Natural killer cell (primary cell): ENCODE results near the gene MYO5B. TPM values are rescaled to one million over a fixed set of nuclear protein-coding genes. Genes with fewer than 3 reads are reported as not detected.

ENCODE experiments used
- ATAC-seq, 3 donors: fragments of 150-1000 bp in 2 of 3; fragments of 200-7000 bp in 1 of 3; cut with Tn5 transposase; 1 replicate in 1 of 3; 2 replicates in 2 of 3; pipeline ENCODE4 v1.10.0; 2021; ENCODE audit warnings: mild to moderate bottlenecking in 2 of 3, moderate library complexity in 2 of 3
- DNase-seq, 2 donors: peaks; one replicate each; pipeline versions ENCODE4 v3.0.0 to v3.0.0-alpha.2; 2013 to 2021; ENCODE audit warnings: mixed read lengths in 1 of 2
- H3K27ac ChIP-seq: one replicate; pipeline ENCODE4 v1.5.1; 2013; ENCODE audit warnings: mild to moderate bottlenecking, low read length
- H3K27me3 ChIP-seq: one replicate; pipeline ENCODE4 v1.6.1; 2013; ENCODE audit warnings: low read length; ENCODE audit not compliant: control insufficient read depth, insufficient read depth
- H3K36me3 ChIP-seq: one replicate; pipeline ENCODE4 v1.6.1; 2013; ENCODE audit warnings: low read length; ENCODE audit not compliant: control insufficient read depth, insufficient read depth
- H3K4me1 ChIP-seq: one replicate; pipeline ENCODE4 v1.6.1; 2013; ENCODE audit warnings: low read length; ENCODE audit not compliant: control insufficient read depth, insufficient read depth
- H3K4me3 ChIP-seq: one replicate; pipeline ENCODE4 v1.5.1; 2013; ENCODE audit warnings: low read length
- H3K9me3 ChIP-seq: one replicate; pipeline ENCODE4 v1.6.1; 2013; ENCODE audit warnings: low read length; ENCODE audit not compliant: control insufficient read depth, insufficient read depth
- H3K27ac Mint-ChIP-seq, 2 donors: one replicate each; pipeline ENCODE4 v1.8.0; 2022; ENCODE audit warnings: mild to moderate bottlenecking in 2 of 2, mixed read lengths in 2 of 2, moderate library complexity in 1 of 2
- H3K27me3 Mint-ChIP-seq, 2 donors: one replicate each; pipeline ENCODE4 v1.8.0; 2022; ENCODE audit warnings: low read depth in 2 of 2, mixed read lengths in 2 of 2
- H3K36me3 Mint-ChIP-seq: one replicate; pipeline ENCODE4 v1.8.0; 2022; ENCODE audit warnings: mixed read lengths
- H3K4me1 Mint-ChIP-seq, 2 donors: one replicate each; pipeline ENCODE4 v1.8.0; 2022; ENCODE audit warnings: mixed read lengths in 2 of 2
- H3K4me3 Mint-ChIP-seq: one replicate; pipeline ENCODE4 v1.8.0; 2022; ENCODE audit warnings: mild to moderate bottlenecking, moderate library complexity, mixed read lengths
- H3K9me3 Mint-ChIP-seq, 2 donors: one replicate each; pipeline ENCODE4 v1.8.0; 2022; ENCODE audit warnings: mixed read lengths in 2 of 2
- CTCF ChIP-seq: fragments of 200-600 bp; IDR thresholded peaks from one replicate; pipeline ENCODE4 v1.8.0; 2022; ENCODE audit warnings: antibody characterized with exemption
- WGBS: methylation state at CpG from one replicate; pipeline ENCODE4 v1.1.7; 2013; ENCODE audit warnings: missing lambda C conversion rate; ENCODE audit not compliant: insufficient coverage; 5-methylcytosine and 5-hydroxymethylcytosine counted together
- intact Hi-C: fragments of 100-400 bp; cut with micrococcal nuclease; formaldehyde crosslinking; loops from one replicate; pipeline ENCODE4 v1.14.2; 2022
- total RNA-seq, 4 donors: library from RNA; stranded (reverse); fragments of 120-200 nt in 1 of 4; gene quantifications; one replicate each; pipeline versions ENCODE4 v1.2.3 to v1.2.4, GENCODE V29; 2013 to 2022

Gene MYO5B
- total RNA-seq, 3 donors from 2014 or later (not counting 1 experiment from before 2014, with no cell fraction given): 0.33 TPM; not detected in 2

- intact Hi-C loops: no loop called here
- H3K9me3 ChIP-seq: no peaks in the 10 kb centered on the region
- H3K36me3 ChIP-seq: no peaks in the 10 kb centered on the region
- peaks cover 45 to 80% of the 10 kb centered on the region in 2 donors for H3K27me3 Mint-ChIP-seq
- H3K27me3 ChIP-seq: peaks cover 14% of the 10 kb centered on the region
- 96% methylated on average over 1 of the region's 1 CpG for WGBS
- no peak for ATAC-seq
- no peak for DNase-seq
- H3K4me3 Mint-ChIP-seq: no peak overlapping the region
- no peaks in the 10 kb centered on the region for H3K36me3 Mint-ChIP-seq
- no peak overlapping the region for H3K27ac ChIP-seq
- peaks cover 4% of the 10 kb centered on the region for H3K4me1 ChIP-seq
- H3K9me3 Mint-ChIP-seq: no peaks in the 10 kb centered on the region
- TF ChIP-seq CTCF: no peak
- H3K27ac Mint-ChIP-seq: no peak overlapping the region
- no peak overlapping the region for H3K4me3 ChIP-seq
- peaks cover 6 to 14% of the 10 kb centered on the region in 2 donors for H3K4me1 Mint-ChIP-seq
Observed at GRCh38 chr18:50199921-50200320, 5.0 kb upstream of the MYO5B start.

- no peaks in the 10 kb centered on the region for H3K36me3 Mint-ChIP-seq
- H3K27ac ChIP-seq: no peak overlapping the region
- H3K4me1 Mint-ChIP-seq: peaks cover 5 to 14% of the 10 kb centered on the region in 2 donors
- H3K4me3 ChIP-seq: no peak overlapping the region
- TF ChIP-seq CTCF: no peak
- no peaks in the 10 kb centered on the region for H3K36me3 ChIP-seq
- ATAC-seq (no peak), DNase-seq (no peak)
- H3K27ac Mint-ChIP-seq: no peak overlapping the region
- H3K27me3 ChIP-seq: peaks cover 14% of the 10 kb centered on the region
- H3K9me3 ChIP-seq: no peaks in the 10 kb centered on the region
- H3K9me3 Mint-ChIP-seq: no peaks in the 10 kb centered on the region
- H3K27me3 Mint-ChIP-seq: peaks cover 43 to 75% of the 10 kb centered on the region in 2 donors
- H3K4me3 Mint-ChIP-seq: no peak overlapping the region
- H3K4me1 ChIP-seq: peaks cover 4% of the 10 kb centered on the region
- intact Hi-C loops: no loop called here
- 84% methylated on average over 5 of the region's 5 CpGs for WGBS
Observed at GRCh38 chr18:50199346-50199855, 4.5 kb upstream of the MYO5B start.

- peak overlapping the region; percentile 22 for H3K4me3 Mint-ChIP-seq
- H3K27me3 ChIP-seq: peaks cover 16% of the 10 kb centered on the region
- no peak for ATAC-seq
Observed at GRCh38 chr18:50196261-50196660, 1.3 kb upstream of the MYO5B start.

More at GRCh38 chr18:50196261-50196660, 1.3 kb upstream of the MYO5B start:
- intact Hi-C loops: no loop called here
- 87% methylated on average over 3 of the region's 3 CpGs for WGBS
- Mint-ChIP-seq H3K36me3 (no peaks in the 10 kb centered on the region), H3K9me3 (no peaks in the 10 kb centered on the region), H3K27ac (no peak overlapping the region), H3K4me1 (peaks cover 0 to 13% of the 10 kb centered on the region in 2 donors), H3K27me3 (peaks cover 48 to 76% of the 10 kb centered on the region in 2 donors)
- H3K36me3 ChIP-seq: no peaks in the 10 kb centered on the region
- DNase-seq: no peak
- no peak overlapping the region for H3K4me3 ChIP-seq
- no peak for TF ChIP-seq CTCF
- H3K9me3 ChIP-seq: no peaks in the 10 kb centered on the region
- H3K27ac ChIP-seq: no peak overlapping the region
- peaks cover 4% of the 10 kb centered on the region for H3K4me1 ChIP-seq
